Measurements from ENCODE around the gene XIAP. TPM values are rescaled to one million over a fixed set of nuclear protein-coding genes. Genes with fewer than 3 reads are reported as not detected.

XIAP gene
- total and polyA plus RNA-seq, 4 donors, result 8.5 to 58.6 (median 35.8) TPM

DNA sequence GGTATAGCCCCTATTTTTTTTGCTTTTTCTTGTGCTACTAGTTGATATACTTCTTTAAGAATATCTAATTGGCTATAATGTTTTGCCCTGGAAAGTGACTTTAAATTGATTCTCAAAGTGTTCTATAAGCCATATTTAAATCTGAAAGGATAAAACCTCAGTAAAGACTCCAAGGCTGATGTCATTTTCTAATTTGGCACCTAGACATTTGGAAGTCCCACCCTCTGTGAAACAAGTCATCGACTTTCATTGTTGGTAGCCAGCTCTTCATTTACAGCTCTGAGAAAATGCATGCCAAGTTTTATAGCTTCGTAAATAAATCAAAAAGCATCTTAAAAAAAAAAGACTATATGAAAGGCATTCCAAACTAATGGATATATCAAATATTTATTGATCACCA is 83.6 kb downstream of the XIAP start:
- WGBS, 2 donors, result 59 to 83% methylated on average over 2 of the region's 2 CpGs
- TF ChIP-seq, protein P1, sequence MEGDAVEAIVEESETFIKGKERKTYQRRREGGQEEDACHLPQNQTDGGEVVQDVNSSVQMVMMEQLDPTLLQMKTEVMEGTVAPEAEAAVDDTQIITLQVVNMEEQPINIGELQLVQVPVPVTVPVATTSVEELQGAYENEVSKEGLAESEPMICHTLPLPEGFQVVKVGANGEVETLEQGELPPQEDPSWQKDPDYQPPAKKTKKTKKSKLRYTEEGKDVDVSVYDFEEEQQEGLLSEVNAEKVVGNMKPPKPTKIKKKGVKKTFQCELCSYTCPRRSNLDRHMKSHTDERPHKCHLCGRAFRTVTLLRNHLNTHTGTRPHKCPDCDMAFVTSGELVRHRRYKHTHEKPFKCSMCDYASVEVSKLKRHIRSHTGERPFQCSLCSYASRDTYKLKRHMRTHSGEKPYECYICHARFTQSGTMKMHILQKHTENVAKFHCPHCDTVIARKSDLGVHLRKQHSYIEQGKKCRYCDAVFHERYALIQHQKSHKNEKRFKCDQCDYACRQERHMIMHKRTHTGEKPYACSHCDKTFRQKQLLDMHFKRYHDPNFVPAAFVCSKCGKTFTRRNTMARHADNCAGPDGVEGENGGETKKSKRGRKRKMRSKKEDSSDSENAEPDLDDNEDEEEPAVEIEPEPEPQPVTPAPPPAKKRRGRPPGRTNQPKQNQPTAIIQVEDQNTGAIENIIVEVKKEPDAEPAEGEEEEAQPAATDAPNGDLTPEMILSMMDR (IDR thresholded peaks at IDR 0.05; ENCODE audit: control extremely low read depth, extremely low read depth), result no peak
- H3K9ac ChIP-seq (ENCODE audit: insufficient read depth in 1 of 2, low read length in 2 of 2), result no peak overlapping the region
- no peak for DNase-seq
- no peaks in the 10 kb centered on the region for H3K27me3 ChIP-seq (ENCODE audit: control insufficient read depth in 3 of 3, insufficient read depth in 3 of 3, low read length in 2 of 3)
- no peak for ATAC-seq (ENCODE audit: insufficient read depth, low FRiP score)
- no peaks in the 10 kb centered on the region for H3K9me3 ChIP-seq (ENCODE audit: control insufficient read depth in 4 of 4, insufficient read depth in 3 of 4, low read length in 3 of 4)
- H3K27ac ChIP-seq (ENCODE audit: low read depth in 1 of 2, low read length in 1 of 2), result no peak overlapping the region
- no peaks in the 10 kb centered on the region for H3K36me3 ChIP-seq (ENCODE audit: control insufficient read depth in 4 of 4, insufficient read depth in 4 of 4, low read length in 4 of 4)
- no peaks in the 10 kb centered on the region for H3K4me1 ChIP-seq (ENCODE audit: control insufficient read depth in 5 of 5, insufficient read depth in 5 of 5, low read length in 5 of 5)
- no peak overlapping the region for H3K4me3 ChIP-seq

DNA sequence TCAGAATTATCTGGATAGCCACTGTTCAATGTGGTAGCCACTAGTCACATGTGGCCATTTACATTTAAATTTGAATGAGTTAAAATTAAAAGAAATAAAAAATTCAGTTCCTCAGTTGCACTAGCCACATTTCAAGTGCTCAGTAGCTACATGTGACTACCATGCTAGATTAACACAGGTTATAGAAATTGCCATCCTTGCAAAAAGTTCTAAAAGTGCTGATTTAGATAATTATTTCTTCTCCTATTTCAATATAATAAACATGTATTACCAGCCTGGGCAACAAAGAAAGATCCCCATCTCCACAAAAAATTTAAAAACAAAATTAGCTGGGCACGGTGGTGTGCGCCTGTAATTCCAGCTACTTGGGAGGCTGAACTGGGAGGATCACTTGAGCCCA is 90.0 kb downstream of the XIAP start:
- 94 to 97% methylated on average over 2 of the region's 2 CpGs for WGBS, 2 donors

DNA sequence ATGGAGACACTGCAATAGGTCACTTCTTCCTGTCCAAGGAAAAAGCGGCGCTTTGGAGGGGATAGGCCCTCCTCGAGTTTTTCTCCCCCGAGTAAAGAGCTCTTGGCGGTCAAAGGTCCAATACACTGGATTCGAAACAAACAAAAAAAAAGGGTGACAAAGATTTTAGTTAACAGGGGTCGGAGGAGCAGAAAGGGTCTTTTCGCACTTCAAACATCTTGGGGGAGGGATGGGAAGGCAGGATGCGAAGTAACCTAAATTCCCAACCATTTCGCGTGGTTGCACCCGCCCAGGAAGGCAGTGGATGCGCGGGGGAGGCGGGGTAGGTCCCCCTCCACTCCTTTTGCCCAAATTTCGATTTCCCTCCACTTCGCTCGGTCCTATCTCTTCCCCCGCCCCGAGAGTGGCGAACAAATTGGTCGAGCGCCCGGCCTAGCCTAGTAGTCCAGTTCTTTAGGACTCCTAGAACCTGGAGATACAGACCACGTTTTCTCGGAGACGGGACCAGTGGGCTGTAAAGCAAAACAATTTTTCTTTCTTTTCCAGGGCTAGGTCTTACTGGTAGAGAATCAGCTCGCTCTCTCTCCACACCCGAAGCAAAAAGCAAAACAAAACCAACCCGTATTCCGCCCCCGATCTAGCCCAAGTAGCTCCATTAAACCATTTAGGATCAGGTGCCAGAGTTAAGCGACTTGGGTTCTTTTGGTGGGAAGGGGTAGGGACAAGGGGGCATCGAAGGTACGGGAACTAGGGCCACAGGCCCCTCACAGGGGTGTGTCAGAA is 99.6 kb downstream of the XIAP start:
- Histone ChIP-seq H3K27ac (ENCODE audit: low read depth in 1 of 2, low read length in 1 of 2) (peak overlapping the region; percentile 96 to 99), H3K4me3 (peak overlapping the region; percentile 51), H3K4me1 (ENCODE audit: control insufficient read depth in 5 of 5, insufficient read depth in 5 of 5, low read length in 5 of 5) (peaks cover 0 to 10% (median 0%) of the 10 kb centered on the region in 5 donors), H3K36me3 (ENCODE audit: control insufficient read depth in 4 of 4, insufficient read depth in 4 of 4, low read length in 4 of 4) (no peaks in the 10 kb centered on the region), H3K9ac (ENCODE audit: insufficient read depth in 1 of 2, low read length in 2 of 2) (peak overlapping the region; percentile 72 to 92), H3K9me3 (ENCODE audit: control insufficient read depth in 4 of 4, insufficient read depth in 3 of 4, low read length in 3 of 4) (peaks cover 0 to 4% (median 0%) of the 10 kb centered on the region in 4 donors), H3K27me3 (ENCODE audit: control insufficient read depth in 3 of 3, insufficient read depth in 3 of 3, low read length in 2 of 3) (no peaks in the 10 kb centered on the region)
- 1 to 36% methylated on average over 31 to 35 of the region's 35 CpGs for whole genome bisulfite sequencing, 2 donors
- ATAC-seq (ENCODE audit: insufficient read depth, low FRiP score) (no peak), DNase-seq (peak; percentile 47 to 68 (median 63))
- TF ChIP-seq, protein P1 (IDR thresholded peaks at IDR 0.05; ENCODE audit: control extremely low read depth, extremely low read depth), result no peak

More for the DNA sequence above, 90.0 kb downstream of the XIAP start:
- Histone ChIP-seq H3K36me3 (ENCODE audit: control insufficient read depth in 4 of 4, insufficient read depth in 4 of 4, low read length in 4 of 4) (no peaks in the 10 kb centered on the region), H3K4me1 (ENCODE audit: control insufficient read depth in 5 of 5, insufficient read depth in 5 of 5, low read length in 5 of 5) (no peaks in the 10 kb centered on the region), H3K9ac (ENCODE audit: insufficient read depth in 1 of 2, low read length in 2 of 2) (no peak overlapping the region), H3K27me3 (ENCODE audit: control insufficient read depth in 3 of 3, insufficient read depth in 3 of 3, low read length in 2 of 3) (no peaks in the 10 kb centered on the region), H3K4me3 (no peak overlapping the region), H3K9me3 (ENCODE audit: control insufficient read depth in 4 of 4, insufficient read depth in 3 of 4, low read length in 3 of 4) (no peaks in the 10 kb centered on the region), H3K27ac (ENCODE audit: low read depth in 1 of 2, low read length in 1 of 2) (no peak overlapping the region)
- ATAC-seq (ENCODE audit: insufficient read depth, low FRiP score), result no peak
- no peak for DNase-seq
- TF ChIP-seq, protein P1 (IDR thresholded peaks at IDR 0.05; ENCODE audit: control extremely low read depth, extremely low read depth), result no peak

All from lung (tissue), 12 donors.